GM10248 (cell line): ENCODE data around the gene AOPEP.

Experiments used
- CTCF ChIA-PET: fragments of 300-600 bp; sonication (Branson Sonifier 250); formaldehyde crosslinking; extraction: SDS; loops from one replicate; lab custom pipeline; 2021; ENCODE audit warnings: antibody characterized with exemption; lab: Yijun Ruan, JAX
- POLR2A ChIA-PET: fragments of 350-650 bp; sonication (Branson Sonifier 250); formaldehyde crosslinking; extraction: SDS; loops from one replicate; lab custom pipeline; 2020; ENCODE audit warnings: antibody characterized with exemption; lab: Yijun Ruan, JAX
- DNase-seq: peaks from one replicate; pipeline ENCODE4 v3.0.0; 2012; ENCODE audit errors: extremely low spot score
- TF ChIP-seq, protein P1 (sequence below): IDR thresholded peaks from 2 replicates; pipeline ENCODE4 v1.5.1; 2012; ENCODE audit warnings: mild to moderate bottlenecking, low read depth; ENCODE audit errors: extremely low read depth, missing control alignments, control extremely low read depth

The AOPEP gene

DNA sequence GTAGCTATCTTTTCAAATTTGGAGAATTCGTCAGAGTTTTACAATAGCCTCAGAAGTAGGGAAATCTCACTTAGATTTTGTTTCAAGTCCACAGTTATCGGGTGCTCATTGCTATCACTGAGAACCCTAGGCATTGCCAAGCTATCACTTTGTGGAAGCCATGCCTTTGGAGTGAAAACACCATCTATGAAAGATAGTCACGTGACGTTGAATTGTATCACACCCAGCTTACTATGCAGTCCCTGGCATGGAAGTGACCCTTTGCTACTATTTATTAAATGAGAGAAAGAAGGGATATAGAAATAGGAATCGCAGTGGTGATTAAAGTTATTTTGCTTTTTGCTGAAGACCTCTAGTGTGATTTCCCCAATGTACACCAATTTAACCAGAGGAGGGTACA lies 97.2 kb downstream of the AOPEP start:
- DNase-seq = no peak
- TF ChIP-seq, protein P1, sequence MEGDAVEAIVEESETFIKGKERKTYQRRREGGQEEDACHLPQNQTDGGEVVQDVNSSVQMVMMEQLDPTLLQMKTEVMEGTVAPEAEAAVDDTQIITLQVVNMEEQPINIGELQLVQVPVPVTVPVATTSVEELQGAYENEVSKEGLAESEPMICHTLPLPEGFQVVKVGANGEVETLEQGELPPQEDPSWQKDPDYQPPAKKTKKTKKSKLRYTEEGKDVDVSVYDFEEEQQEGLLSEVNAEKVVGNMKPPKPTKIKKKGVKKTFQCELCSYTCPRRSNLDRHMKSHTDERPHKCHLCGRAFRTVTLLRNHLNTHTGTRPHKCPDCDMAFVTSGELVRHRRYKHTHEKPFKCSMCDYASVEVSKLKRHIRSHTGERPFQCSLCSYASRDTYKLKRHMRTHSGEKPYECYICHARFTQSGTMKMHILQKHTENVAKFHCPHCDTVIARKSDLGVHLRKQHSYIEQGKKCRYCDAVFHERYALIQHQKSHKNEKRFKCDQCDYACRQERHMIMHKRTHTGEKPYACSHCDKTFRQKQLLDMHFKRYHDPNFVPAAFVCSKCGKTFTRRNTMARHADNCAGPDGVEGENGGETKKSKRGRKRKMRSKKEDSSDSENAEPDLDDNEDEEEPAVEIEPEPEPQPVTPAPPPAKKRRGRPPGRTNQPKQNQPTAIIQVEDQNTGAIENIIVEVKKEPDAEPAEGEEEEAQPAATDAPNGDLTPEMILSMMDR = no peak
- ChIA-PET CTCF (interaction anchor here (0.8 to 2.3 kb wide), 5 partner anchors 10 to 43 kb away, joined by 3 to 10 read pairs (median 3); no protein-coding TSS in a partner anchor), POLR2A (no interaction called here)

DNA sequence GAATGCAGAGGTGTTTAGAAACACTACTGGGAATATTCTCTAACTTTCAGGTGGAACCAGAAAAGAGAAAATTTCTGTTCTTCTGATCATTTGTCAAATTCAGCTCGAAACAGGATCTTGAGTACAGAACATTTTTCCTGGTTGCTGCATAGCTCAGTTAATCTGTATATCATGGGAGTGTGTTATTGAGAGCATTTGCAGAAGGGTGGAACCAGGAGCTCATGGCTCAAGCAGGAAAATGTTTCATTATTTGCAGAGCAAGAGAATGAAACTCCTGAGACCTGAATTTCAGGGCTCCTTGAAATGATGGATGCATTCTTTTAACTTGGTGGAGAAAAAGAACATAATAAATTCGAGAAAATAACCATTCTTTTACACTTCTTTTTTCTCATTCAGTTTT lies 97.9 kb downstream of the AOPEP start:
- POLR2A ChIA-PET = no interaction called here
- no peak for DNase-seq
- CTCF ChIA-PET = interaction anchor here (1.6 to 2.3 kb wide), 2 partner anchors 10 to 42 kb away, joined by 3 to 10 read pairs; no protein-coding TSS in a partner anchor
- TF ChIP-seq, protein P1 = no peak

DNA sequence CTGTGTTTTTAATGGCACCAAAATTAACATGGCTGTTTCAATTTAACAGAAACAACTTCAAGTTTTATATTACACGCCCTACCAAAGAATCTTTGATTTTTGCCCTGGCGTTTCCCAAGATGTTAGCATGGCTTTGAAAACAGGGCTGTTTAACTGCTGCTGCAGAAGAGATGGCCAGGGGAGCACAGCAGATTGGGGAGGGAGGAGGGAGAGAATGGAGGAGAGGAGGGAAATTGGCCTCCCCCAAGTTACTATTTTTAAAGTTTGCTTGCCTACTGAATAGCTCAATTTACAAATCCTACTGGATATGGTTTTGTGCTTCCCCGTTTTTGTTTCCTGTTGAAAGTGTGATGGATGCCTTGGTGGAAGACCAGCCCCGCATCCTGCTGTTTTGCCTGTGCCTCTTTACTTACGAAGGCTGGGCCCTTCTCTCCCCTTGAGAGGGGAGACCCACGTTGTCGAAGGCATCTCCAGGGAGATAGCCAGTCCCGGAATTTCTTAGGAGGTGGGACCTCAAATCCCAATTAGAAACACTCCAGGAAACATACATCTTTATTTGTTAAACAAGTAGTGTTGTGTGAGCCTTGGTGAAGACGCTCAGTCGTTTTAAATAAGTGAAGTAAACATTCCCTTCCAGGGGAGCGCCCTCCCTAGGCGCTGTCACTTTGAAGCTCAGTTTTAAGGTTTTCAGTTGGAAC lies 98.6 kb downstream of the AOPEP start:
- ChIA-PET CTCF (interaction anchor here (1.2 to 2.3 kb wide), 6 partner anchors 9 to 44 kb away, joined by 3 to 10 read pairs (median 4); no protein-coding TSS in a partner anchor), POLR2A (no interaction called here)
- no peak for DNase-seq

DNA sequence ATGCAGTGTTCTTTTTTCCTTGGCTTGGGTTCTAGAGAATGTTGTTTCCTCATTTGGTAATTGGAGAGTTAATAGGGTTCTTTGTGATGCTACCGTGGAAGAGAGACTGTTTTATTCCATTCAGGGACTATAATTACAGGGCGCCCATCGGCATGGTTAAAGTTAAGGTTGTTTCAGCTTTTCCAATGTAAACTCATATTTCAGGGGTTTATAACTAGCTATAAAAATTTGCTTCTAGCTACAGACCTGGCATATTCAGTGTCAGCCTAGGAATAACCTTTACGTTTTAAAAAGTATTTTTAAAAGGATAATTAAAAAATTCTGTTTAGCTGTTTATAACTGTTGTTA lies 99.1 kb downstream of the AOPEP start:
- CTCF ChIA-PET = interaction anchor here (0.8 to 1.6 kb wide), 8 partner anchors 11 to 45 kb away, joined by 3 to 4 read pairs (median 3); no protein-coding TSS in a partner anchor
- TF ChIP-seq, protein P1 = no peak
- POLR2A ChIA-PET = no interaction called here

More for the DNA sequence above, 98.6 kb downstream of the AOPEP start:
- TF ChIP-seq, protein P1 = no peak

DNA sequence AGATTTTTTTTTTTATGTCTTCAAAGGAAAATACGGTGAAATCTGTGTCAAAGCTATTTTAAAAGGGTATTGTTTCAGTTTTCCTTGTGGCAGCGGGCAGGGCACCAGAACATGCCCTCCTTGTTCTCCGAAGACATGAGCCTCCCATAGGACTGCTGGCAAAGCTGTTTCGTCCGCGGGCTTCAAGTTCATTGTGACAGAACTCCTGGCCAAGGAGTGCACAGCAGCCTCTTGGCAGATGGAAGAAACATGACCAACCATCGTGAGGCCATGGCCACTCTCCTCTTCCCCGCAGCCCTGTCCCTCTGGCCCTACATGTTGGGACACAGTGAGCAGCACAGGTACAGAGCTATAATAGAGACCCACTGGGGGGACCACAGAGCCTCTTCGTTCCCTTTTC lies 99.5 kb downstream of the AOPEP start:
- TF ChIP-seq, protein P1 = no peak
- no peak for DNase-seq
- CTCF ChIA-PET = interaction anchor here (0.8 to 1.6 kb wide), 7 partner anchors 10 to 45 kb away, joined by 3 to 4 read pairs (median 3); no protein-coding TSS in a partner anchor
- POLR2A ChIA-PET = interaction anchor here (0.5 kb wide), 1 partner anchor 30 kb away, joined by 4 read pairs; no protein-coding TSS in a partner anchor

More for the DNA sequence above, 99.1 kb downstream of the AOPEP start:
- no peak for DNase-seq

DNA sequence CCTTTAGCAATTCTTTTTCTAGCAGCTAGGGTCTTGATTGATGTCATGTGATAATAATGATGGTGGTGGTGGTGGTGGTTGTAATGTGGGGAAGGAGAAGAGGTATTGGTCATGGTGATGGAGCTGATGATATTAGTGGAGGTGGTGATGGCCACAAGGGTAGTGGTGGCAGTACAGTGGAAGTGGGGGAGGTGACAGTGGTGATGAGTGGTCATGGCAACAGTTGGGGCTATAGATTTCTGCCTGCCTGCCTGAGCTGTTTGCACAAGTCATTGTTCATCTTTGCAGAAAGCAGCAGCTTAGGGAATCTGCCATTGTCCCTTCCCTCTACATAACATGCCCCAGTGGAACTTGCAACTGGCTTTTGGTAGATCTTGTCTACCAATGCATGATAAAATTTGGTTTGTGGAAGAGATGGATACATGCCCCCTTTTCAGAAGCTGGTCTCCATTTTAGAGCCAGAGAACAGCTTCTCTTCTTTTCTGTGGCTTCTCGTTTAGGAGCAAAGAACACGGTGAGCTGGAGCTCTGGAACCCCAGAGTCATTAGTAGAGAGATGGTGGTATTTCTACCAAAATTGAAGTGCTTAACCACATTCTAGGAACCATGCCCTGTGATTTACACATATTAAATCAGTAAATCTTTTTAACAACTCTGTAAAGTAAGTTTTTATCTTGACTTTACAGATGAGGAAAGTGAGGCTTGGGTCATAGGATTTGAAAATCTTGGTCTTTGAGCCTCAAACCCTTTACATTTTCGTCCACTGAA lies 100.3 kb downstream of the AOPEP start:
- ChIA-PET CTCF (interaction anchor here (0.8 to 1.6 kb wide), 6 partner anchors 10 to 46 kb away, joined by 3 to 4 read pairs (median 4); no protein-coding TSS in a partner anchor), POLR2A (interaction anchor here (0.5 kb wide), 1 partner anchor 29 kb away, joined by 4 read pairs; no protein-coding TSS in a partner anchor)
- DNase-seq = no peak
- TF ChIP-seq, protein P1 = no peak
